ENCODE measurements around the gene KLK12. TPM values are rescaled to one million over a fixed set of nuclear protein-coding genes. Genes with fewer than 3 reads are reported as not detected.

The KLK12 gene
- total RNA-seq, 1 donor from 2014 or later: 1.0 TPM

DNA sequence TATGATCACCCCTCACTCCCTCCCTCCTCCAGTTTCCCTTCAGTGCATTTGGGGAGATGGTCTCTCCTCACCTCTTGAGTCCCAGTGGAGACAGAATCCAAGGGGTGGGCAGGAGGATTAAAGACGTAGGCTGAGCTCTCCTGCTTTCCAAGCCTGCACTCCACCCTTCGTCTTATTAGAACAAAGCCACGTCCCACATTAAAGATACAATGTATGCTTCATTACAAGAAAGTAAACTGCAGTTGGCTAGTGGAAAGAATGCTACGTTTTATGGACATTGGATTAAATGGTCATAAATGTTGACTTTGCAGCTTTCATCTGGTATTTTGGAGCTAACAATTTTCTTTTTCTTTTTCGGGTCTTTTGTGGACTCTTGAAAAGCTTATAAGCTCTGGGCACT, 6.9 kb downstream of the KLK12 start:
- peaks cover 11% of the 10 kb centered on the region for H3K4me1 Mint-ChIP-seq (ENCODE audit: low read depth)
- H3K27me3 Mint-ChIP-seq: peaks cover 26% of the 10 kb centered on the region
- H3K36me3 Mint-ChIP-seq (ENCODE audit: insufficient read depth): no peaks in the 10 kb centered on the region
- no peak for DNase-seq (ENCODE audit: low spot score, unreplicated experiment)
- H3K4me3 Mint-ChIP-seq (ENCODE audit: low read depth): no peak overlapping the region
- no peaks in the 10 kb centered on the region for H3K9me3 Mint-ChIP-seq (ENCODE audit: low read depth)
- TF ChIP-seq, protein P1, sequence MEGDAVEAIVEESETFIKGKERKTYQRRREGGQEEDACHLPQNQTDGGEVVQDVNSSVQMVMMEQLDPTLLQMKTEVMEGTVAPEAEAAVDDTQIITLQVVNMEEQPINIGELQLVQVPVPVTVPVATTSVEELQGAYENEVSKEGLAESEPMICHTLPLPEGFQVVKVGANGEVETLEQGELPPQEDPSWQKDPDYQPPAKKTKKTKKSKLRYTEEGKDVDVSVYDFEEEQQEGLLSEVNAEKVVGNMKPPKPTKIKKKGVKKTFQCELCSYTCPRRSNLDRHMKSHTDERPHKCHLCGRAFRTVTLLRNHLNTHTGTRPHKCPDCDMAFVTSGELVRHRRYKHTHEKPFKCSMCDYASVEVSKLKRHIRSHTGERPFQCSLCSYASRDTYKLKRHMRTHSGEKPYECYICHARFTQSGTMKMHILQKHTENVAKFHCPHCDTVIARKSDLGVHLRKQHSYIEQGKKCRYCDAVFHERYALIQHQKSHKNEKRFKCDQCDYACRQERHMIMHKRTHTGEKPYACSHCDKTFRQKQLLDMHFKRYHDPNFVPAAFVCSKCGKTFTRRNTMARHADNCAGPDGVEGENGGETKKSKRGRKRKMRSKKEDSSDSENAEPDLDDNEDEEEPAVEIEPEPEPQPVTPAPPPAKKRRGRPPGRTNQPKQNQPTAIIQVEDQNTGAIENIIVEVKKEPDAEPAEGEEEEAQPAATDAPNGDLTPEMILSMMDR (IDR thresholded peaks at IDR 0.05; ENCODE audit: unreplicated experiment): no peak
- no peak overlapping the region for H3K27ac Mint-ChIP-seq

DNA sequence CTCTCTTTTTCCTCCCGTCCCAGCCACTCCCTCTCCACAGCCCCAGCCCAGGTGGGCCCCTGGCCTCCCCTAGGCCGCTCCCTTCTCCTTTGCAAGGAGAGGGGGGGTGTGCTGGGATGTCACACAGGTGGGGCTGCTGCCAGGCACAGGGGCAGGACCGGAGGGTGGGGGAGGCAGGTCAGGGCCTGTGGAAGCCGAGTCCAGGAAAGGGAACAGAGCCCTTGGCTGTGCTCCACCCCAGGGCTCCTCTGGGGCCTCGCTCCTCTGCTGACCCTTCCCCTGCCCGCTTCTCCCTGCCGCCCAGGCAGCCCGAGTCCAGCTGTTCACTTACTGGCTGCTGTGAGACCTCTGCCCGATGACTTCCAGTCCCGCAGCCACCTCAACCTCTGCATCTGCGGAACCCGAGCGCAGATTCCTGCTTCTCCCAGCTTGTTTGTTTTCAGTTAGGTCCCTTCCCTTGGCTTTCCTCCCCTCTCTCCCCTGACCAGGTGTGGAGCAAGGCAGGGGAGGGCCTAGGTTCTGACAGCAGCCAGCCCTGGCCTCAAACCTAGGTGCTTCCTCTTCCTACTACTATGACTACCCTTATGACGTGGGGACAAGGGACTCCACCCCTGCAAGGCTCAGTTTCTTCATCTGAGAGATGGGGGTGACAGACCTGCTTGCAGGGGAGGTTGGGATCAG, 7.5 kb downstream of the KLK12 start:
- Mint-ChIP-seq H3K4me1 (ENCODE audit: low read depth) (peaks cover 11% of the 10 kb centered on the region), H3K36me3 (ENCODE audit: insufficient read depth) (no peaks in the 10 kb centered on the region), H3K9me3 (ENCODE audit: low read depth) (no peaks in the 10 kb centered on the region), H3K27me3 (peaks cover 31% of the 10 kb centered on the region), H3K4me3 (ENCODE audit: low read depth) (no peak overlapping the region), H3K27ac (no peak overlapping the region)
- no peak for DNase-seq (ENCODE audit: low spot score, unreplicated experiment)
- TF ChIP-seq, protein P1 (IDR thresholded peaks at IDR 0.05; ENCODE audit: unreplicated experiment): no peak

DNA sequence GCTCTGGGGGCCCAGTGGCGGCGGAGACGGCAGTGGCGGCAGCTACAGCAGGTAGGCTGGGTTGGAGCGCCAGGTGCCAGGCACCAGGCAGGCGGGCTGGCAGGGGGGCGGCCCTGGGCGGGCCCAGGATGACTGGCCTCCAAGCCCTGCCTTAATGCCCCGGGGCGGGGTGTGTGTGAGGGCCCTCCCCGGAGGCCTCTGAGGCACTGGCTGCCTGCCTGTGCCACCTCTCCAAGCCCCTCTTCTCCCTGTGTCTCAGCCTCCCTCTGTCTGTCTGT, 8.3 kb downstream of the KLK12 start, which contains the start of gene KLK11:
Gene KLK11 (minus strand): TSS at position 63 of the 278 bp plus-strand sequence. CDS start 985 bp downstream, outside the sequence.
- Mint-ChIP-seq H3K9me3 (ENCODE audit: low read depth) (no peaks in the 10 kb centered on the region), H3K4me1 (ENCODE audit: low read depth) (peaks cover 11% of the 10 kb centered on the region), H3K27me3 (peaks cover 31% of the 10 kb centered on the region), H3K4me3 (ENCODE audit: low read depth) (no peak within 1 kb of the TSS), H3K36me3 (ENCODE audit: insufficient read depth) (no peaks in the 10 kb centered on the region), H3K27ac (no peak within 1 kb of the TSS)
- TF ChIP-seq, protein P1 (IDR thresholded peaks at IDR 0.05; ENCODE audit: unreplicated experiment): no peak
- no peak for DNase-seq (ENCODE audit: low spot score, unreplicated experiment)

- H3K4me1 Mint-ChIP-seq (ENCODE audit: low read depth): peaks cover 11% of the 10 kb centered on the region
- H3K4me3 Mint-ChIP-seq (ENCODE audit: low read depth): no peak overlapping the region
- H3K27ac Mint-ChIP-seq: no peak overlapping the region
- H3K9me3 Mint-ChIP-seq (ENCODE audit: low read depth): no peaks in the 10 kb centered on the region
- peaks cover 34% of the 10 kb centered on the region for H3K27me3 Mint-ChIP-seq
- TF ChIP-seq, protein P1 (IDR thresholded peaks at IDR 0.05; ENCODE audit: unreplicated experiment): no peak
- DNase-seq (ENCODE audit: low spot score, unreplicated experiment): no peak
- H3K36me3 Mint-ChIP-seq (ENCODE audit: insufficient read depth): no peaks in the 10 kb centered on the region
These were observed 8.8 kb downstream of the KLK12 start for GRCh38 chr19:51025809-51026553.

DNA sequence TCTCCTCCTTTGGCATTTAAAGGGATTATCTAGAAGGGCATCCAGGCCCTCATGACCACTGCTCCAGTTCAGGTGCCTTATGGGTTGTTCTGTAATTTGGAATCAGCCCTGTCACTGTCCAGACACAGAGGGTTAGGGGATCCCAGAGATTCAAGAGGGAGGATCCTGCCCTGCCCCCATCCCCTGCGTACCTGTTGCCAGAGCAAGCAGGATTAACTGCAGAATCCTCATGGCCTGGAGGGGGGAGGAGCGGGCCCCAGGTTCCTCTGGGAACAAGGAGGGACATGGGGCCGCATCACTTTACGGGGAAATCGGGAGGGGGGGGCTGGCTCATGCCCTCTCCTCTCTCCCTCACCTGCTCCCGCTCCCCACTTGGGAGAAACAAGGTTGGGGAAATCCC, 9.4 kb downstream of the KLK12 start:
- Mint-ChIP-seq H3K9me3 (ENCODE audit: low read depth) (no peaks in the 10 kb centered on the region), H3K27ac (no peak overlapping the region), H3K4me1 (ENCODE audit: low read depth) (peaks cover 11% of the 10 kb centered on the region), H3K36me3 (ENCODE audit: insufficient read depth) (no peaks in the 10 kb centered on the region), H3K4me3 (ENCODE audit: low read depth) (no peak overlapping the region), H3K27me3 (peaks cover 38% of the 10 kb centered on the region)
- DNase-seq (ENCODE audit: low spot score, unreplicated experiment): no peak
- TF ChIP-seq, protein P1 (IDR thresholded peaks at IDR 0.05; ENCODE audit: unreplicated experiment): no peak
